HEK293 (cell line): Measurements from ENCODE around the gene DNM1.

Experiments used
- CTCF ChIA-PET: fragments of 350-600 bp; formaldehyde crosslinking; extraction: SDS; loops from one replicate; lab custom pipeline; 2021; ENCODE audit warnings: antibody characterized with exemption; lab: Yijun Ruan, JAX
- POLR2A ChIA-PET: fragments of 300-600 bp; formaldehyde crosslinking; extraction: SDS; loops from one replicate; lab custom pipeline; 2020; ENCODE audit warnings: antibody characterized with exemption, inconsistent platforms; lab: Yijun Ruan, JAX
- H3K27ac ChIP-seq: fragments of 200-500 bp; sonication (Bioruptor generic); 2 replicates; pipeline ENCODE4 v1.5.1; 2014; ENCODE audit warnings: low read depth, low read length, control low read depth, inconsistent platforms; ENCODE audit errors: extremely low read depth
- H3K36me3 ChIP-seq, 2 experiments: fragments of 200-500 bp in 1 of 2; sonication (Bioruptor generic) in 1 of 2; 1 replicate in 1 of 2; 2 replicates in 1 of 2; pipeline ENCODE4 v1.5.1; 2014 to 2017; ENCODE audit warnings: inconsistent platforms in 2 of 2, low read length in 2 of 2; ENCODE audit not compliant: control insufficient read depth in 2 of 2, insufficient read depth in 1 of 2
- H3K4me1 ChIP-seq: fragments of 200-500 bp; sonication (Bioruptor generic); 2 replicates; pipeline ENCODE4 v1.5.1; 2014; ENCODE audit warnings: mild to moderate bottlenecking, low read length, inconsistent platforms; ENCODE audit not compliant: control insufficient read depth, insufficient read depth
- H3K4me3 ChIP-seq: 2 replicates; pipeline ENCODE4 v1.5.1; 2011; ENCODE audit warnings: low read depth, mild to moderate bottlenecking, control low read depth, low read length, moderate library complexity
- H3K9me3 ChIP-seq: fragments of 200-500 bp; sonication (Bioruptor generic); 2 replicates; pipeline ENCODE4 v1.5.1; 2014; ENCODE audit warnings: low read depth, low read length, inconsistent platforms; ENCODE audit not compliant: control insufficient read depth, insufficient read depth
- HIC1 ChIP-seq: fragments of 450-650 bp; formaldehyde crosslinking; IDR thresholded peaks from 2 replicates; pipeline ENCODE4 v1.5.1; 2016; ENCODE audit warnings: missing biosample characterization, missing genetic modification characterization
- MYNN ChIP-seq: fragments of 450-650 bp; formaldehyde crosslinking; IDR thresholded peaks from 2 replicates; pipeline ENCODE4 v1.5.1; 2016; ENCODE audit warnings: missing biosample characterization, missing genetic modification characterization, borderline replicate concordance
- RBAK ChIP-seq: fragments of 450-650 bp; formaldehyde crosslinking; IDR thresholded peaks from 2 replicates; pipeline ENCODE4 v1.5.1; 2016; ENCODE audit warnings: missing biosample characterization, missing genetic modification characterization
- ZIC2 ChIP-seq: fragments of 450-650 bp; formaldehyde crosslinking; IDR thresholded peaks from 2 replicates; pipeline ENCODE4 v1.5.1; 2016; ENCODE audit warnings: missing biosample characterization, missing genetic modification characterization
- ZNF24 ChIP-seq: fragments of 450-650 bp; formaldehyde crosslinking; IDR thresholded peaks from 2 replicates; pipeline ENCODE4 v1.5.1; 2016; ENCODE audit warnings: missing biosample characterization, missing genetic modification characterization
- ZNF274 ChIP-seq, 2 experiments: fragments of 200-500 bp in 1 of 2; fragments of 450-650 bp in 1 of 2; sonication (Bioruptor generic) in 1 of 2; formaldehyde crosslinking in 1 of 2; IDR thresholded peaks; 2 replicates each; pipeline versions ENCODE4 v1.5.1 to v1.6.1; 2014 to 2016; ENCODE audit warnings: borderline replicate concordance in 1 of 2, inconsistent platforms in 1 of 2, low read length in 1 of 2, missing biosample characterization in 1 of 2, missing genetic modification characterization in 1 of 2
- ZNF423 ChIP-seq: fragments of 450-650 bp; formaldehyde crosslinking; IDR thresholded peaks from 2 replicates; pipeline ENCODE4 v1.5.1; 2016; ENCODE audit warnings: missing biosample characterization, missing genetic modification characterization
- ZXDB ChIP-seq: fragments of 450-650 bp; formaldehyde crosslinking; IDR thresholded peaks from 2 replicates; pipeline ENCODE4 v1.5.1; 2016; ENCODE audit warnings: missing biosample characterization, missing genetic modification characterization
- TF ChIP-seq, protein P1 (sequence below): fragments of 450-650 bp; formaldehyde crosslinking; IDR thresholded peaks from 2 replicates; pipeline ENCODE4 v1.5.1; 2016; ENCODE audit warnings: missing biosample characterization, missing genetic modification characterization
- TF ChIP-seq, protein P2 (sequence below): fragments of 450-650 bp; formaldehyde crosslinking; IDR thresholded peaks from 2 replicates; pipeline ENCODE4 v1.5.1; 2016; ENCODE audit warnings: missing biosample characterization, missing genetic modification characterization
- TF ChIP-seq, protein P3 (sequence below): fragments of 450-650 bp; formaldehyde crosslinking; IDR thresholded peaks from 2 replicates; pipeline ENCODE4 v1.5.1; 2016; ENCODE audit warnings: missing biosample characterization, missing genetic modification characterization

Gene DNM1

GRCh38 chr9:128254855-128255759, 51.9 kb downstream of the DNM1 start (continued):
- TF ChIP-seq, protein P1, sequence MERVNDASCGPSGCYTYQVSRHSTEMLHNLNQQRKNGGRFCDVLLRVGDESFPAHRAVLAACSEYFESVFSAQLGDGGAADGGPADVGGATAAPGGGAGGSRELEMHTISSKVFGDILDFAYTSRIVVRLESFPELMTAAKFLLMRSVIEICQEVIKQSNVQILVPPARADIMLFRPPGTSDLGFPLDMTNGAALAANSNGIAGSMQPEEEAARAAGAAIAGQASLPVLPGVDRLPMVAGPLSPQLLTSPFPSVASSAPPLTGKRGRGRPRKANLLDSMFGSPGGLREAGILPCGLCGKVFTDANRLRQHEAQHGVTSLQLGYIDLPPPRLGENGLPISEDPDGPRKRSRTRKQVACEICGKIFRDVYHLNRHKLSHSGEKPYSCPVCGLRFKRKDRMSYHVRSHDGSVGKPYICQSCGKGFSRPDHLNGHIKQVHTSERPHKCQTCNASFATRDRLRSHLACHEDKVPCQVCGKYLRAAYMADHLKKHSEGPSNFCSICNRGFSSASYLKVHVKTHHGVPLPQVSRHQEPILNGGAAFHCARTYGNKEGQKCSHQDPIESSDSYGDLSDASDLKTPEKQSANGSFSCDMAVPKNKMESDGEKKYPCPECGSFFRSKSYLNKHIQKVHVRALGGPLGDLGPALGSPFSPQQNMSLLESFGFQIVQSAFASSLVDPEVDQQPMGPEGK (tag by site-specific recombination), result peak; percentile 49; the same call in 1 of the 2 replicates
- no peak for TF ChIP-seq ZNF423 (tag by site-specific recombination)
- TF ChIP-seq, protein P2, sequence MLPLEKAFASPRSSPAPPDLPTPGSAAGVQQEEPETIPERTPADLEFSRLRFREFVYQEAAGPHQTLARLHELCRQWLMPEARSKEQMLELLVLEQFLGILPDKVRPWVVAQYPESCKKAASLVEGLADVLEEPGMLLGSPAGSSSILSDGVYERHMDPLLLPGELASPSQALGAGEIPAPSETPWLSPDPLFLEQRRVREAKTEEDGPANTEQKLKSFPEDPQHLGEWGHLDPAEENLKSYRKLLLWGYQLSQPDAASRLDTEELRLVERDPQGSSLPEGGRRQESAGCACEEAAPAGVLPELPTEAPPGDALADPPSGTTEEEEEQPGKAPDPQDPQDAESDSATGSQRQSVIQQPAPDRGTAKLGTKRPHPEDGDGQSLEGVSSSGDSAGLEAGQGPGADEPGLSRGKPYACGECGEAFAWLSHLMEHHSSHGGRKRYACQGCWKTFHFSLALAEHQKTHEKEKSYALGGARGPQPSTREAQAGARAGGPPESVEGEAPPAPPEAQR (tag by site-specific recombination), result no peak
- TF ChIP-seq, protein P3, sequence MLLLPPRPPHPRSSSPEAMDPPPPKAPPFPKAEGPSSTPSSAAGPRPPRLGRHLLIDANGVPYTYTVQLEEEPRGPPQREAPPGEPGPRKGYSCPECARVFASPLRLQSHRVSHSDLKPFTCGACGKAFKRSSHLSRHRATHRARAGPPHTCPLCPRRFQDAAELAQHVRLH, result no peak
- TF ChIP-seq, all 188 proteins: peak for 12

GRCh38 chr9:128257086-128257825, 54.1 kb downstream of the DNM1 start:
- ChIA-PET CTCF (interaction anchor here (0.5 to 1.0 kb wide), 4 partner anchors 17 to 1648 kb away, joined by 3 to 4 read pairs (median 3); no protein-coding TSS in a partner anchor), POLR2A (no interaction called here)
- Histone ChIP-seq H3K4me3 (no peak overlapping the region), H3K9me3 (no peaks in the 10 kb centered on the region), H3K27ac (no peak overlapping the region), H3K36me3 (peaks cover 0 to 70% of the 10 kb centered on the region in 2 experiments; a peak in 2 of 3 replicates), H3K4me1 (no peaks in the 10 kb centered on the region)
- TF ChIP-seq ZIC2 (tag by site-specific recombination) (peak; percentile 60), ZNF24 (no peak), HIC1 (tag by site-specific recombination) (0 out of 2 replicates have a peak, but pooled peaks have one; percentile 16)

DNA sequence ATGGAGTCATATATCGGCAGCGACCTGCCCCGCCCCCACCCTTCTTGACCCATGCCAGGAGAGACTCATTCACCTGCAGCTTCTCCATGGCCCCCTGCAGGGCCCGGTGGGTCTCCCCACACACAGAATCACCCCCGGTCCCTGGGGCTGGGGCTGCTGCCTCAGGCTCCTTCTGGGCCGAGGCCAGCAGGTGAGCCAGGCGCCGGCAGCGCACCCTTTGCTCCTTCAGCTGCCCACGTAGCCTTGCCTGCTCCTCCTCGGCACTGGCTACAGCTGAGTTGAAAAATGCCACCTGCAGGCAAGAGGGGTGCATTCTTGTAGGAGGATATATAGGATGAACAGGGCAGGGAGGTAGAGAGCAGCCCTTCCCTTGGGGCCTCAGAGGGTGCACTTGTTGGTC, 54.7 kb downstream of the DNM1 start:
- no peaks in the 10 kb centered on the region for H3K4me1 ChIP-seq
- no peak overlapping the region for H3K4me3 ChIP-seq
- H3K27ac ChIP-seq, result no peak overlapping the region
- peaks cover 0 to 70% of the 10 kb centered on the region in 2 experiments; a peak in 2 of 3 replicates for H3K36me3 ChIP-seq
- H3K9me3 ChIP-seq, result no peaks in the 10 kb centered on the region
- ChIA-PET POLR2A (no interaction called here), CTCF (no interaction called here)
- TF ChIP-seq RBAK (no peak), ZNF274 (IDR thresholded peaks at IDR 0.05; ENCODE audit: low read length) (no peak), ZNF274 (tag by site-specific recombination; IDR thresholded peaks at IDR 0.05; ENCODE audit: borderline replicate concordance) (no peak), MYNN (tag by site-specific recombination) (no peak), ZXDB (no peak)
